Nephron progenitor cell (in vitro differentiated cells): ENCODE results near the gene CHRDL2.

Source experiments
- DNase-seq: peaks from one replicate; pipeline ENCODE4 v3.0.0; 2021
- H3K27ac Mint-ChIP-seq: 2 replicates; pipeline ENCODE4 v1.8.0; 2021; ENCODE audit warnings: mild to moderate bottlenecking, moderate library complexity, mixed read lengths
- H3K27me3 Mint-ChIP-seq: 2 replicates; pipeline ENCODE4 v1.8.0; 2021; ENCODE audit warnings: mild to moderate bottlenecking, low read depth, mixed read lengths; ENCODE audit not compliant: poor library complexity
- H3K36me3 Mint-ChIP-seq: 2 replicates; pipeline ENCODE4 v1.8.0; 2021; ENCODE audit warnings: low read depth, mixed read lengths
- H3K4me1 Mint-ChIP-seq: 2 replicates; pipeline ENCODE4 v1.8.0; 2021; ENCODE audit warnings: mixed read lengths
- H3K4me3 Mint-ChIP-seq: 2 replicates; pipeline ENCODE4 v1.8.0; 2021; ENCODE audit warnings: mild to moderate bottlenecking, moderate library complexity, mixed read lengths
- H3K9me3 Mint-ChIP-seq: 2 replicates; pipeline ENCODE4 v1.8.0; 2021; ENCODE audit warnings: mild to moderate bottlenecking, moderate library complexity, mixed read lengths
- TF ChIP-seq, protein P1 (sequence below): fragments of 200-600 bp; sonication (generic); IDR thresholded peaks from 2 replicates; pipeline ENCODE4 v1.5.0; 2021; ENCODE audit warnings: antibody characterized with exemption

The CHRDL2 gene

DNA sequence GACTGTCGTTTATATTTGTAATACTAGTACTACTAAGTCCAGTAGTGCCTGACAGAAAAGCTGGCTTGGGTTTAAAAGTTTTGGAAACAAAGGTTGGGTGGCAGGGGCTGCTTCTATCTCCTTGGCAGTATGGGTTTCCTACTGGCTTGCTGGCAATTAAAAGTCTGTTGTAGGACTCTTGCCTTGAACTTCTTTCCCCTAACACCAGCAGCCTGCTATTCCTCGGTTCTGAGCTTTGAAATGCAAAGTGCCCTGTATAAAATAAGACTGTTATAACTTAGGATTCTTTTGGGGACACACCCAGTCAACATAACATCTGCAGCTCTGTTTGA is 18.7 kb upstream of the CHRDL2 start:
- Mint-ChIP-seq H3K4me1 (peaks cover 31% of the 10 kb centered on the region), H3K9me3 (peaks cover 8% of the 10 kb centered on the region), H3K4me3 (peak overlapping the region; percentile 92), H3K27ac (peak overlapping the region; percentile 48), H3K36me3 (peaks cover 26% of the 10 kb centered on the region), H3K27me3 (no peaks in the 10 kb centered on the region)
- TF ChIP-seq, protein P1, sequence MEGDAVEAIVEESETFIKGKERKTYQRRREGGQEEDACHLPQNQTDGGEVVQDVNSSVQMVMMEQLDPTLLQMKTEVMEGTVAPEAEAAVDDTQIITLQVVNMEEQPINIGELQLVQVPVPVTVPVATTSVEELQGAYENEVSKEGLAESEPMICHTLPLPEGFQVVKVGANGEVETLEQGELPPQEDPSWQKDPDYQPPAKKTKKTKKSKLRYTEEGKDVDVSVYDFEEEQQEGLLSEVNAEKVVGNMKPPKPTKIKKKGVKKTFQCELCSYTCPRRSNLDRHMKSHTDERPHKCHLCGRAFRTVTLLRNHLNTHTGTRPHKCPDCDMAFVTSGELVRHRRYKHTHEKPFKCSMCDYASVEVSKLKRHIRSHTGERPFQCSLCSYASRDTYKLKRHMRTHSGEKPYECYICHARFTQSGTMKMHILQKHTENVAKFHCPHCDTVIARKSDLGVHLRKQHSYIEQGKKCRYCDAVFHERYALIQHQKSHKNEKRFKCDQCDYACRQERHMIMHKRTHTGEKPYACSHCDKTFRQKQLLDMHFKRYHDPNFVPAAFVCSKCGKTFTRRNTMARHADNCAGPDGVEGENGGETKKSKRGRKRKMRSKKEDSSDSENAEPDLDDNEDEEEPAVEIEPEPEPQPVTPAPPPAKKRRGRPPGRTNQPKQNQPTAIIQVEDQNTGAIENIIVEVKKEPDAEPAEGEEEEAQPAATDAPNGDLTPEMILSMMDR: no peak
- DNase-seq: no peak

DNA sequence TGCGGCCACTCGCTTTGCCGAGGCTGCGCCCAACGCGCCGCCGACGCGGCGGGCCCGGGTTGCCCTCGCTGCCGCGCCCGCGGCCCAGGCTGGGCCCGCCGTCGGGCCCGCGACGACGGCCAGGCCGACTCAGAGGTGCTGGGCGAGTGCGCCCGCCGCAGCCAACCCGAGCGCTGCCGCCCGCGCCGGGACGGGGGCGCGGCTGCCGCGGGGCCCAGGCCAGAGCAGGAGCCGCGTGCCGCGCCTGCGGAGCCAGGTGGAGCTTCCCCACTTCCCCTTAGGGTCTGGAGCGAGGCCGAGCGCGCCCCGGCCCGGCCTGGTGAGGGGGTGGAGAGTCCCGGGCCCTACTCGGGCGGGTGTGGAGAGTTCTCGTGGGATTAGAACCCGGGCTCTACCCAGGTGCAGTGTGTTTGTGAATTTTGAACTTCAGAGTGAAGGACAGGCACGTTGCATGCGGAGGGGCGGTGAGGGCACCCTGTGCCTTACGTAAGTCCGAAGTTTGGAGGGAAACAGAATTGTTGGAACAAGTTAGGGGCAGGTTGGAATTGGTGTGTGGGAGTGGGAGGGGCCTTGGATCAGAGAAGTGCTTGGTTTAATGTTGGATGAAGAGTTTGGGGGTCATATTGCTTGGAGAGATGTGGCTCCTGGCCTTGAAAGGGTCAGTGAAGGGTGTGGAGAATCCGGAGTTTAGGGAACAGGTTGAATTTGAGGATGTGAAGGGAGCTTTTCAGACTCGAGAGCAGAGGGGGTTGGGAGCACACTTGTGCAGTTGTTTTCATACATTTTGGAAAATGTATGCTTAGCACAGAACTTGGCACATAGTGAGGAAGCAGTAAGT is 18.1 kb upstream of the CHRDL2 start:
- Mint-ChIP-seq H3K27me3 (no peaks in the 10 kb centered on the region), H3K4me1 (peaks cover 31% of the 10 kb centered on the region), H3K36me3 (peaks cover 26% of the 10 kb centered on the region), H3K4me3 (peak overlapping the region; percentile 92), H3K9me3 (peaks cover 8% of the 10 kb centered on the region), H3K27ac (peak overlapping the region; percentile 48)
- TF ChIP-seq, protein P1: no peak
- DNase-seq: peak; percentile 54

DNA sequence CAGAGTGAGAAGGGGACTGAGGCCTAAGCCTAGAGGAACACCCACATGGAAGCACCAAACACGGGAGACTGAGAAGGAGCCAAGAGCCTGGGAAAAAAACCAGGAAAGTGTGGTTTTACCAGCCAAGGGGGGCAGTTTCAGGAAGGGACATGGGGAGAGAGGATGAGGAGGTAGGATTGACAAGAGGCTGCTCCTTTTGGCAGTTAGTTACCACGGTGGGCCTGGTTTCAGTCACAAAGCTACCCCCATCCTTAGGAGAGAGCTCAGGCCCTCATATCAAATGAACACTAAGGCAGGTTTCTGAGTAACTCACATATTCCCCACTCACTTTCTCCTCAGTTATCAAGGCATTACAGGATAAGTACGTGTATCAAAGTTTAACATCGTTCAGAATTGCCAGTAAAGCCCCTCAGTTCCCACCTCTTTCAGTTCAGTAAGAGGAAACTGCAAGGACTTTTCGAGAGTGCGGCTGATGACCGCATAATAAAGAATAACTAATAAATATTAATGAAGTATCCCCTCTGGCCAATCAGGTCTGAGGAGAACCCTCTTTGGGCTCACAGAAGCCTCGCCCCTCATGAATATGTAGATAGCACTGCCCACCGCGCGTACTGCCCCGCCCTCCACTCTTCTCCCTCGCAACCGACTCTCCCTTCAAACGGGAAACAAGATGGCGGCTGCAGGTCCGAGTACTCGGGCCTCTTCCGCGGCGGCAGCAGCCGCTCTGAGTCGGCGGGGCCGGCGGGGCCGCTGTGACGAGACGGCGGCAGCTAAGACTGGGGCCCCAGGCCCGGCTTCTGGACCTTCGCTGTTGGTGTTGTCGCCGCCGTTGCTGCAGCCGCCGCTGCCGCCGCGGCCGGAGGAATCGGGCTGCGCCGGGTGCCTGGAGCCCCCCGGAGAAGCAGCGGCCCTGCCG is 17.2 kb upstream of the CHRDL2 start, which contains the start of gene RNF169:
RNF169 (plus strand) TSS at position 639 of the 916 bp plus-strand sequence; CDS start at position 671, 32 bp downstream.
- Mint-ChIP-seq H3K4me3 (peak within 1 kb of the TSS; percentile 92), H3K27me3 (peaks cover 5% of the 10 kb centered on the region), H3K9me3 (peaks cover 8% of the 10 kb centered on the region), H3K27ac (peak within 1 kb of the TSS; percentile 95), H3K36me3 (peaks cover 18% of the 10 kb centered on the region), H3K4me1 (peaks cover 31% of the 10 kb centered on the region)
- TF ChIP-seq, protein P1: no peak
- DNase-seq: peak; percentile 90

DNA sequence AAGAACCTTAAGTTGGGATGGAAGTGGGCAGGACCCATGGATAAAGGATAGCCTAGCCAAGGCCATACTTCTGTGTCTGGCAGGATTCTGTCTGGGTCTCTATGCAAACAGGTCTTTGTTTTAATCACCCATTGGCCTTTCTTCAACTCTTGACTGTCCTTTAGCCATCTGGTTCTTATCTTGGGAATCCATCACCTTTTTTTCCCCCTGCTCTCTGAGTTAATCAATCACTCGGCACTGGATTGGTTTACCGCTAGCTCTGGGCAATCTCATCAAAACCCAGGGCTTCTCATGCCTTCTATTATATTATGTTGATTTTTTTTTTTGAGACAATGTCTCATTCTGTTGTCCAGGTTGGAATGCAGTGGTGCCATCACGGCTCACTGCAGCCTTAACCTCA is 15.6 kb upstream of the CHRDL2 start:
- Mint-ChIP-seq H3K4me3 (no peak overlapping the region), H3K27ac (no peak overlapping the region), H3K36me3 (peaks cover 12% of the 10 kb centered on the region), H3K27me3 (peaks cover 5% of the 10 kb centered on the region), H3K9me3 (peaks cover 8% of the 10 kb centered on the region), H3K4me1 (peaks cover 31% of the 10 kb centered on the region)
- no peak for DNase-seq
- TF ChIP-seq, protein P1: no peak

DNA sequence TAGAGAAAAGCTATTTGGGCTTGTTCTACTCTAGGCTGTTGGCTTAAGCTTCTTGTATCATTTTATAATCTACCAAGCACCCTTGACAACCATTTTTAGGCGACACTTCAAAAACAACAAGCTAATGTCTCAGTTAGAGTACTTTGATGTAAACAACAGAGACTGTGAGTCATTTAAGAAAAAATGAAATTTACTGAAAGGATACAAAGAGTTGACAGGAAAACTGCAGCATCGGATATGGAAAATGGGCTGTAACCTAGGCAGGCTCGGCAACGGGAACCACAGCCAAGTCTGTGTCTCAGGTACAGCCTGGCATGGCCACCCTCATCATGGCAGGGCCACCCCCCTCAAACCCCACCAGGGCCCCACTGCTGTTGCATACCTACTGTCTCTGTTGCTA is 13.1 kb upstream of the CHRDL2 start:
- DNase-seq: no peak
- H3K36me3 Mint-ChIP-seq: no peaks in the 10 kb centered on the region
- H3K27ac Mint-ChIP-seq: no peak overlapping the region
- H3K9me3 Mint-ChIP-seq: peaks cover 16% of the 10 kb centered on the region
- TF ChIP-seq, protein P1: no peak
- no peak overlapping the region for H3K4me3 Mint-ChIP-seq
- peaks cover 15% of the 10 kb centered on the region for H3K4me1 Mint-ChIP-seq
- H3K27me3 Mint-ChIP-seq: peaks cover 9% of the 10 kb centered on the region
